Lower leg skin (tissue), 4 donors: Measurements from ENCODE around the gene VAMP8. TPM values are rescaled to one million over a fixed set of nuclear protein-coding genes. Genes with fewer than 3 reads are reported as not detected.

Experiments used
- DNase-seq, 2 donors: peaks; one replicate each; pipeline ENCODE4 v3.0.0-alpha.2; 2019; ENCODE audit warnings: low spot score in 2 of 2
- H3K4me3 ChIP-seq: fragments of 200-600 bp; sonication (generic); 2 replicates; pipeline ENCODE4 v1.5.1; 2017; ENCODE audit warnings: mild to moderate bottlenecking, low read depth; ENCODE audit not compliant: poor library complexity, severe bottlenecking
- POLR2A ChIP-seq, 2 donors: fragments of 450-650 bp; IDR thresholded peaks; one replicate each; pipeline ENCODE4 v1.6.1; 2016 to 2017; ENCODE audit warnings: antibody characterized with exemption in 2 of 2, mild to moderate bottlenecking in 1 of 2, moderate library complexity in 1 of 2
- WGBS, 2 donors: methylation state at CpG; one replicate each; pipeline ENCODE4 v1.1.5; 2018; 5-methylcytosine and 5-hydroxymethylcytosine counted together
- intact Hi-C: fragments of 100-400 bp; cut with DNase I; formaldehyde crosslinking; loops from one replicate; pipeline ENCODE4 v1.15.0; 2023; ENCODE audit warnings: low total_unique reads
- total RNA-seq, 4 donors: library from RNA; depleted of rRNA; stranded (reverse); fragments of >200 nt; gene quantifications; one replicate each; pipeline ENCODE4 v1.1.0, GENCODE V29; 2016
- TF ChIP-seq, protein P1 (sequence below), 3 donors: fragments of 450-650 bp; IDR thresholded peaks; one replicate each; pipeline ENCODE4 v1.5.1; 2016; ENCODE audit warnings: antibody characterized with exemption in 3 of 3, mild to moderate bottlenecking in 3 of 3, moderate library complexity in 2 of 3

VAMP8 gene
- total RNA-seq, 4 donors from 2014 or later: 88.3 to 207 (median 113) TPM

GRCh38 chr2:85534099-85534498 lies 43.3 kb upstream of the VAMP8 start:
- DNase-seq: no peak
- TF ChIP-seq, protein P1, sequence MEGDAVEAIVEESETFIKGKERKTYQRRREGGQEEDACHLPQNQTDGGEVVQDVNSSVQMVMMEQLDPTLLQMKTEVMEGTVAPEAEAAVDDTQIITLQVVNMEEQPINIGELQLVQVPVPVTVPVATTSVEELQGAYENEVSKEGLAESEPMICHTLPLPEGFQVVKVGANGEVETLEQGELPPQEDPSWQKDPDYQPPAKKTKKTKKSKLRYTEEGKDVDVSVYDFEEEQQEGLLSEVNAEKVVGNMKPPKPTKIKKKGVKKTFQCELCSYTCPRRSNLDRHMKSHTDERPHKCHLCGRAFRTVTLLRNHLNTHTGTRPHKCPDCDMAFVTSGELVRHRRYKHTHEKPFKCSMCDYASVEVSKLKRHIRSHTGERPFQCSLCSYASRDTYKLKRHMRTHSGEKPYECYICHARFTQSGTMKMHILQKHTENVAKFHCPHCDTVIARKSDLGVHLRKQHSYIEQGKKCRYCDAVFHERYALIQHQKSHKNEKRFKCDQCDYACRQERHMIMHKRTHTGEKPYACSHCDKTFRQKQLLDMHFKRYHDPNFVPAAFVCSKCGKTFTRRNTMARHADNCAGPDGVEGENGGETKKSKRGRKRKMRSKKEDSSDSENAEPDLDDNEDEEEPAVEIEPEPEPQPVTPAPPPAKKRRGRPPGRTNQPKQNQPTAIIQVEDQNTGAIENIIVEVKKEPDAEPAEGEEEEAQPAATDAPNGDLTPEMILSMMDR (IDR thresholded peaks at IDR 0.05): no peak
- no peak for TF ChIP-seq POLR2A (IDR thresholded peaks at IDR 0.05)
- intact Hi-C loops: no loop called here
- H3K4me3 ChIP-seq: no peak overlapping the region
- 53 to 58% methylated on average over 3 of the region's 3 CpGs for WGBS, 2 donors

- no peak for TF ChIP-seq POLR2A (IDR thresholded peaks at IDR 0.05)
- TF ChIP-seq, protein P1 (IDR thresholded peaks at IDR 0.05): no peak
- intact Hi-C loops: no loop called here
- 72 to 76% methylated on average over 3 of the region's 3 CpGs for WGBS, 2 donors
- DNase-seq: no peak
- no peak overlapping the region for H3K4me3 ChIP-seq
Measured at GRCh38 chr2:85534881-85535280, 42.5 kb upstream of the VAMP8 start.

- no peak for DNase-seq
- no peak overlapping the region for H3K4me3 ChIP-seq
- intact Hi-C loops: no loop called here
- WGBS, 2 donors: 76 to 78% methylated on average over 3 of the region's 3 CpGs
- TF ChIP-seq POLR2A (IDR thresholded peaks at IDR 0.05): no peak
- TF ChIP-seq, protein P1 (IDR thresholded peaks at IDR 0.05): no peak
Measured at GRCh38 chr2:85536479-85536878, 40.9 kb upstream of the VAMP8 start.

DNA sequence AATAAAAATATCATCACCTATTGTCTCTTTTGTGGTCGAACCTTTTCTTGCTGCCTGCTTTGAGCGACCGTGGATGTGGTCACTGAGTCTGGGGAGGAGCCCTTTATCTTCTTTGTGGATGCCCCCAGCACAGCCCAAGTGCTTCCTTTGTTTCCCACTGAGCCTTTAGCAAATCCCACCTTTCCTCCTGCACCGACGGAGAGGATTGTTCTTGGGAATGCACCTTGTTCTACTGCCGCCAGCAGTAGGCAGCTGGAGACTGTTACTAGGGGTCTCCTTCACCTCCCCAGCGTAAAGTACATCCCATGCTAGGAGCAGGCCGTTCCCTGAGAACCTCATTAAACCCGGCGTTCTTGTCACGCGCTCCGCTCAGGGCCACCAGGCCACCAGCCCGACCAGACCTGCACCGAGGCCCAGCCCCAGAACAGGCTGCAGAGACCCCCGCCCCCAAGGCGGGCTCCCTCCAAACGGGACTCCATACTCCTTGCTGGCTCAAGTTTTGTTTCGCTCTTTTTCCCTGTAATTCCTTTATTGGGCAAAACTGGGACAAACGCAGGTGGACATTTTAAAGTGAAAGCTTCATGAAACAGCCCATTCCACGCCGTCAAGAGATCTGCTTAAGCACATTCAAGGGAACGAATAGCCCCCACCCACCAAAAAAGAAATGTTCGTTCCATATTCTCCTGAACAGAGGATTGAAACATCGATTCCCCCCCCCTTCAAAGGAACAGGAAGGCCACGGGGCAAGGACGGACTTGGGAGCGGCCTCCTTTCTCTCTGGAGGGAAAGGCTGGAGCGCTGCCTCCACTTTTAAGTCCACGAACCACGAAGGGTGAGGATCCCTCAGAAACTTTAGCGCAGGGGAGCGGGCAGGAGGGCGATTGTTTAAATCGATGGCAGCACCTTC lies 39.5 kb upstream of the VAMP8 start:
- H3K4me3 ChIP-seq: peak overlapping the region; percentile 40
- TF ChIP-seq POLR2A (IDR thresholded peaks at IDR 0.05): no peak
- TF ChIP-seq, protein P1 (IDR thresholded peaks at IDR 0.05): no peak
- peak; percentile 63 to 93 for DNase-seq
- intact Hi-C loops: no loop called here
- WGBS, 2 donors: 1% methylated on average over 35 of the region's 35 CpGs

GRCh38 chr2:85538507-85539360 lies 38.7 kb upstream of the VAMP8 start, which contains the start of gene MAT2A:
TSS of gene MAT2A (plus strand) at chr2:85539168. CDS start at chr2:85539288, 120 bp downstream.
- TF ChIP-seq, protein P1 (IDR thresholded peaks at IDR 0.05): peak in 1 of 3 donors; percentile 88
- peak in 1 of 2 donors; percentile 96 for TF ChIP-seq POLR2A (IDR thresholded peaks at IDR 0.05)
- peak within 1 kb of the TSS; percentile 88 for H3K4me3 ChIP-seq
- intact Hi-C loops: no loop called here
- 0% methylated on average over 39 to 92 of the region's 92 CpGs for WGBS, 2 donors
- peak; percentile 89 to 99 for DNase-seq
